MM.1S (cell line): ENCODE measurements around the gene LRRC27.

Source experiments
- CTCF ChIP-seq: fragments of 300-600 bp; sonication (generic); IDR thresholded peaks from 2 replicates; pipeline ENCODE4 v1.5.1; 2016; ENCODE audit warnings: antibody characterized with exemption, low read length, mixed read lengths
- EZH2 ChIP-seq: fragments of 300-600 bp; sonication (generic); optimal IDR thresholded peaks from 2 replicates; pipeline ENCODE3; 2017; ENCODE audit warnings: low read depth, mild to moderate bottlenecking, antibody characterized with exemption, low read length, mixed read lengths

DNA sequence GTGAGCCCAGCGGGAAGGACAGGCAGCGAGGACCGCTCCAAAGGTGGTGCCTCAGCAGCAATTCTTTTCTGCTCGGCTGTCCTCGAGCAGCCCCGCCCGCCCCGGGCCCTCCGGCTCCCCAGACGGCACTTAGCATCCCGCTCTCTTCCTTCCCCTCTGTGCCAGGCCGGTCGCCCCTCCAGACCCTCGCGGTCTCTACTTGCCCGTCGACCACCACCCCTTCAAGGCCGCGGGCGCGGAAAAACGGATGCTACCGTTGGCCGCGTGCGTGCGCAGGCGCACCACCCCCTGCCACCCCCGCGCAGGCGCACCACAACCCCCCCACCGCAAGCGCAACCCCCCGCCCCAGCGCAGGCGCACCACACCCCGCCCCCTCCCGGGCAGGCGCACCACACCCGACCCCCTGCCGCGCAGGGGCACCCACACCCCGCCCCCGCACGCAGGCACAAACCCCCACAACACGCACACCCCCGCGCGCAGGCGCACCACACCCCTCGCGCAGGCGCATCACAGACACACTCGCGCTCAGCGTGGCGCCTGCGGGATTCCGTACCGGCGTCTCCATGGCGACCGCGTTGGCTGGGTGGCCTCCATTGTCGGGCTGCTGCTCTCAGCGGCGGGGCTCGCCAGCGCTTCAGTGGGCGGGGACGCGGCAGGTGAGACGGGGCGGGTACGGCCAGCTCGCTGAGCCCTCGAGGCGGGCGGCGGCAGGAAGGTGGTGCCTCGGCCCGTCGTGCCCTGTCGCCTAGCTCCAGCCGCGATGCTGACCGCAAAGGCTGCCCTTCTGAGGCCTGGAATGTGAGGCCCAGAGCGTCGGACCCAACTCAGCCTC lies at the start of gene LRRC27:
- TF ChIP-seq CTCF (no peak), EZH2 (no peak)
